ENCODE data around the gene MCF2. TPM values are rescaled to one million over a fixed set of nuclear protein-coding genes. Genes with fewer than 3 reads are reported as not detected.

The MCF2 gene, protein sequence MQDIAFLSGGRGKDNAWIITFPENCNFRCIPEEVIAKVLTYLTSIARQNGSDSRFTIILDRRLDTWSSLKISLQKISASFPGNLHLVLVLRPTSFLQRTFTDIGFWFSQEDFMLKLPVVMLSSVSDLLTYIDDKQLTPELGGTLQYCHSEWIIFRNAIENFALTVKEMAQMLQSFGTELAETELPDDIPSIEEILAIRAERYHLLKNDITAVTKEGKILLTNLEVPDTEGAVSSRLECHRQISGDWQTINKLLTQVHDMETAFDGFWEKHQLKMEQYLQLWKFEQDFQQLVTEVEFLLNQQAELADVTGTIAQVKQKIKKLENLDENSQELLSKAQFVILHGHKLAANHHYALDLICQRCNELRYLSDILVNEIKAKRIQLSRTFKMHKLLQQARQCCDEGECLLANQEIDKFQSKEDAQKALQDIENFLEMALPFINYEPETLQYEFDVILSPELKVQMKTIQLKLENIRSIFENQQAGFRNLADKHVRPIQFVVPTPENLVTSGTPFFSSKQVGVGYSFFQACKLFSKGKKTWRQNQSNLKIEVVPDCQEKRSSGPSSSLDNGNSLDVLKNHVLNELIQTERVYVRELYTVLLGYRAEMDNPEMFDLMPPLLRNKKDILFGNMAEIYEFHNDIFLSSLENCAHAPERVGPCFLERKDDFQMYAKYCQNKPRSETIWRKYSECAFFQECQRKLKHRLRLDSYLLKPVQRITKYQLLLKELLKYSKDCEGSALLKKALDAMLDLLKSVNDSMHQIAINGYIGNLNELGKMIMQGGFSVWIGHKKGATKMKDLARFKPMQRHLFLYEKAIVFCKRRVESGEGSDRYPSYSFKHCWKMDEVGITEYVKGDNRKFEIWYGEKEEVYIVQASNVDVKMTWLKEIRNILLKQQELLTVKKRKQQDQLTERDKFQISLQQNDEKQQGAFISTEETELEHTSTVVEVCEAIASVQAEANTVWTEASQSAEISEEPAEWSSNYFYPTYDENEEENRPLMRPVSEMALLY
- total RNA-seq (2014; rRNA removed; shearing (Covaris generic)) (not detected in 2 replicates), polyA plus RNA-seq (2016; fragmentation: Nextera tagmentation; extraction: Ambion mirVana) (0.11 TPM in 1 of 2 replicates, not detected in the other)

DNA sequence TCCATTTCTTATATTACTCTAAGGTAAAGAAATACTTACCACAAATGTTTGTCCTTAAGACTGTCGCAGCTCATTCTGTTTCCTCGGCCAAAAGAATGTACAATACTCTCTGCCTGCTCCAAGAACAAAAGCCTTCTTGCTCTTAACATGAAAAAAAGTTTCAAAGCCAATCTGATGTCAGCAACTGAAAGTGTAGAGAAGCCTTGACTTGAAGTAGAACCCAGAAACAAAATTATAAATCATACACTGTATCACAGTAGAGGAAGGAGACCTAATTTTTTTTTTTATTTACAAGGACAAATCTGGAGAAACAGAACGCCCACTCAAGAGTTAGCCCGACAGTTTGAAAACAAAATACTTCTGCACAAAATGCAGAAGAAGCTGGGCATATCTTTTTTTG lies at the start of gene MCF2:
Gene MCF2, minus strand, starts transcription at position 101 of the 400 bp plus-strand sequence. CDS start 56,423 bp downstream, outside the sequence.
- Histone ChIP-seq H3K36me3 (ENCODE audit: low read depth) (no peaks in the 10 kb centered on the region), H3K4me2 (ENCODE audit: unreplicated experiment) (no peak within 1 kb of the TSS), H3K9me3 (ENCODE audit: low read depth) (no peaks in the 10 kb centered on the region), H3K4me3 (no peak within 1 kb of the TSS), H2AFZ (no peak within 1 kb of the TSS), H3K27ac (no peak within 1 kb of the TSS), H3K4me1 (ENCODE audit: insufficient read depth) (no peaks in the 10 kb centered on the region), H3F3A (ENCODE audit: insufficient read depth) (no peaks in the 10 kb centered on the region), H3K27me3 (replicated peaks; ENCODE audit: insufficient read depth) (no peaks in the 10 kb centered on the region), H3K9ac (no peak within 1 kb of the TSS), H3K79me2 (ENCODE audit: insufficient read depth) (no peaks in the 10 kb centered on the region), H4K20me1 (ENCODE audit: insufficient read depth) (no peaks in the 10 kb centered on the region), H3K9me2 (ENCODE audit: insufficient read depth) (no peaks in the 10 kb centered on the region)
- TF ChIP-seq EZH2phosphoT487 (IDR thresholded peaks at IDR 0.05; ENCODE audit: insufficient read depth, low read depth) = no peak
- 51 to 59% methylated on average over 4 of the region's 4 CpGs for WGBS, 2 experiments (ENCODE audit: low coverage in 1 of 2, low lambda C conversion rate in 2 of 2, missing lambda C conversion rate in 2 of 2)
- in situ Hi-C loops (cut with MboI) = no loop called here
- no peak for DNase-seq

GRCh38 chrX:139751053-139751452 lies 43.1 kb upstream of the MCF2 start:
- Histone ChIP-seq H3K36me3 (ENCODE audit: low read depth) (no peaks in the 10 kb centered on the region), H3K9me3 (ENCODE audit: low read depth) (no peaks in the 10 kb centered on the region), H3K27ac (no peak overlapping the region), H3K9ac (no peak overlapping the region), H3K27me3 (replicated peaks; ENCODE audit: insufficient read depth) (no peaks in the 10 kb centered on the region), H3F3A (ENCODE audit: insufficient read depth) (no peaks in the 10 kb centered on the region), H3K9me2 (ENCODE audit: insufficient read depth) (no peaks in the 10 kb centered on the region), H2AFZ (no peak overlapping the region), H4K20me1 (ENCODE audit: insufficient read depth) (no peaks in the 10 kb centered on the region; the same call in 1 of the 2 replicates), H3K79me2 (ENCODE audit: insufficient read depth) (no peaks in the 10 kb centered on the region), H3K4me3 (no peak overlapping the region), H3K4me1 (ENCODE audit: insufficient read depth) (no peaks in the 10 kb centered on the region), H3K4me2 (ENCODE audit: unreplicated experiment) (no peak overlapping the region)
- 98 to 100% methylated on average over 3 of the region's 3 CpGs for WGBS, 2 experiments (ENCODE audit: low coverage in 1 of 2, low lambda C conversion rate in 2 of 2, missing lambda C conversion rate in 2 of 2)
- DNase-seq = no peak
- in situ Hi-C loops (cut with MboI) = loop anchor here (25.0 kb wide), 1 partner anchor 989 kb away; no protein-coding TSS in a partner anchor
- TF ChIP-seq EZH2 (IDR thresholded peaks at IDR 0.05; ENCODE audit: insufficient read depth, poor library complexity, severe bottlenecking) (no peak), EZH2phosphoT487 (IDR thresholded peaks at IDR 0.05; ENCODE audit: insufficient read depth, low read depth) (no peak)

- TF ChIP-seq EZH2phosphoT487 (IDR thresholded peaks at IDR 0.05; ENCODE audit: insufficient read depth, low read depth) (no peak), EZH2 (IDR thresholded peaks at IDR 0.05; ENCODE audit: insufficient read depth, poor library complexity, severe bottlenecking) (no peak)
- no peak overlapping the region for H3K9ac ChIP-seq
- H3K9me3 ChIP-seq (ENCODE audit: low read depth) = no peaks in the 10 kb centered on the region
- H3K79me2 ChIP-seq (ENCODE audit: insufficient read depth) = no peaks in the 10 kb centered on the region
- no peak overlapping the region for H3K4me2 ChIP-seq (ENCODE audit: unreplicated experiment)
- in situ Hi-C loops (cut with MboI) = loop anchor here (25.0 kb wide), 1 partner anchor 988 kb away; no protein-coding TSS in a partner anchor
- H3K4me1 ChIP-seq (ENCODE audit: insufficient read depth) = no peaks in the 10 kb centered on the region
- H3K9me2 ChIP-seq (ENCODE audit: insufficient read depth) = no peaks in the 10 kb centered on the region
- no peaks in the 10 kb centered on the region for H3F3A ChIP-seq (ENCODE audit: insufficient read depth)
- DNase-seq = peak; percentile 4
- H3K4me3 ChIP-seq = no peak overlapping the region
- no peaks in the 10 kb centered on the region for H3K36me3 ChIP-seq (ENCODE audit: low read depth)
- no peaks in the 10 kb centered on the region for H3K27me3 ChIP-seq (replicated peaks; ENCODE audit: insufficient read depth)
- H3K27ac ChIP-seq = no peak overlapping the region
- no peak overlapping the region for H2AFZ ChIP-seq
- H4K20me1 ChIP-seq (ENCODE audit: insufficient read depth) = no peaks in the 10 kb centered on the region; the same call in 1 of the 2 replicates
Measured at GRCh38 chrX:139750390-139750789, 42.4 kb upstream of the MCF2 start.

- TF ChIP-seq EZH2 (IDR thresholded peaks at IDR 0.05; ENCODE audit: insufficient read depth, poor library complexity, severe bottlenecking) (no peak), EZH2phosphoT487 (IDR thresholded peaks at IDR 0.05; ENCODE audit: insufficient read depth, low read depth) (no peak)
- H3K9me2 ChIP-seq (ENCODE audit: insufficient read depth) = no peaks in the 10 kb centered on the region
- in situ Hi-C loops (cut with MboI) = no loop called here
- no peaks in the 10 kb centered on the region for H3K27me3 ChIP-seq (replicated peaks; ENCODE audit: insufficient read depth)
- H3K36me3 ChIP-seq (ENCODE audit: low read depth) = no peaks in the 10 kb centered on the region; the same call in 1 of the 2 replicates
- no peak overlapping the region for H3K4me2 ChIP-seq (ENCODE audit: unreplicated experiment)
- H3K27ac ChIP-seq = no peak overlapping the region
- H3K79me2 ChIP-seq (ENCODE audit: insufficient read depth) = no peaks in the 10 kb centered on the region
- H3K4me3 ChIP-seq = no peak overlapping the region
- H4K20me1 ChIP-seq (ENCODE audit: insufficient read depth) = no peaks in the 10 kb centered on the region
- WGBS, 2 experiments (ENCODE audit: low coverage in 1 of 2, low lambda C conversion rate in 2 of 2, missing lambda C conversion rate in 2 of 2) = 0 to 6% methylated on average over 2 of the region's 2 CpGs
- no peak overlapping the region for H2AFZ ChIP-seq
- H3K9ac ChIP-seq = no peak overlapping the region
- peaks cover 16% of the 10 kb centered on the region for H3K4me1 ChIP-seq (ENCODE audit: insufficient read depth)
- no peaks in the 10 kb centered on the region for H3K9me3 ChIP-seq (ENCODE audit: low read depth)
- H3F3A ChIP-seq (ENCODE audit: insufficient read depth) = peaks cover 14% of the 10 kb centered on the region; the same call in 1 of the 2 replicates
- peak; percentile 62 for DNase-seq
Measured at GRCh38 chrX:139739138-139739537, 31.2 kb upstream of the MCF2 start.

Data from GM23248 (cell line).